ENCODE measurements around the gene FHOD1. TPM values are rescaled to one million over a fixed set of nuclear protein-coding genes. Genes with fewer than 3 reads are reported as not detected.

FHOD1 gene
- total and polyA plus RNA-seq, 2 of the 13 experiments (the other 11 are each of a cell fraction or from before 2014, with no cell fraction given) = 20.0 to 20.8 TPM

DNA sequence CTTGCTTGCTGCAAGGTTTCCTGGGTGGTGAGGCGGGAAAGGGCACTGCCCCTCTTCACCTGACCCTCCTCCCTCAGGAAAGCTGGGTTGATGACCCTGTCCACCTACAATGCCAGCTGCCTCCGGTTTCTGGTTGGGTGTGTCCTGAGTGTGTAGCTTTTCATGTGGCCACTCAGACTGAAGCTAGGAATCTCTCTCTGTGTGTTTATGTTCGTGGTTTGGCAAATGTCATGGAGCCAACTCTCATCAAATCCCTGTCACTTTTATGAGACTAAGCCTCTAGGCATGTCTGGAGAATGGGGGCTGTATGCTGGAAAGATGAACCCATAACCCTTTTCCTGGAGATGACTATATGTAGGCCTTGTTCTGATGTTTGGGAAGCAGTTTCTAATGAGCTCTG, 49.1 kb upstream of the FHOD1 start (continued):
- TF ChIP-seq, protein P1, sequence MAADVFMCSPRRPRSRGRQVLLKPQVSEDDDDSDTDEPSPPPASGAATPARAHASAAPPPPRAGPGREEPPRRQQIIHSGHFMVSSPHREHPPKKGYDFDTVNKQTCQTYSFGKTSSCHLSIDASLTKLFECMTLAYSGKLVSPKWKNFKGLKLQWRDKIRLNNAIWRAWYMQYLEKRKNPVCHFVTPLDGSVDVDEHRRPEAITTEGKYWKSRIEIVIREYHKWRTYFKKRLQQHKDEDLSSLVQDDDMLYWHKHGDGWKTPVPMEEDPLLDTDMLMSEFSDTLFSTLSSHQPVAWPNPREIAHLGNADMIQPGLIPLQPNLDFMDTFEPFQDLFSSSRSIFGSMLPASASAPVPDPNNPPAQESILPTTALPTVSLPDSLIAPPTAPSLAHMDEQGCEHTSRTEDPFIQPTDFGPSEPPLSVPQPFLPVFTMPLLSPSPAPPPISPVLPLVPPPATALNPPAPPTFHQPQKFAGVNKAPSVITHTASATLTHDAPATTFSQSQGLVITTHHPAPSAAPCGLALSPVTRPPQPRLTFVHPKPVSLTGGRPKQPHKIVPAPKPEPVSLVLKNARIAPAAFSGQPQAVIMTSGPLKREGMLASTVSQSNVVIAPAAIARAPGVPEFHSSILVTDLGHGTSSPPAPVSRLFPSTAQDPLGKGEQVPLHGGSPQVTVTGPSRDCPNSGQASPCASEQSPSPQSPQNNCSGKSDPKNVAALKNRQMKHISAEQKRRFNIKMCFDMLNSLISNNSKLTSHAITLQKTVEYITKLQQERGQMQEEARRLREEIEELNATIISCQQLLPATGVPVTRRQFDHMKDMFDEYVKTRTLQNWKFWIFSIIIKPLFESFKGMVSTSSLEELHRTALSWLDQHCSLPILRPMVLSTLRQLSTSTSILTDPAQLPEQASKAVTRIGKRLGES (CRISPR knock-in tag; IDR thresholded peaks at IDR 0.05; ENCODE audit: borderline replicate concordance) = no peak
- TF ChIP-seq, protein P2, sequence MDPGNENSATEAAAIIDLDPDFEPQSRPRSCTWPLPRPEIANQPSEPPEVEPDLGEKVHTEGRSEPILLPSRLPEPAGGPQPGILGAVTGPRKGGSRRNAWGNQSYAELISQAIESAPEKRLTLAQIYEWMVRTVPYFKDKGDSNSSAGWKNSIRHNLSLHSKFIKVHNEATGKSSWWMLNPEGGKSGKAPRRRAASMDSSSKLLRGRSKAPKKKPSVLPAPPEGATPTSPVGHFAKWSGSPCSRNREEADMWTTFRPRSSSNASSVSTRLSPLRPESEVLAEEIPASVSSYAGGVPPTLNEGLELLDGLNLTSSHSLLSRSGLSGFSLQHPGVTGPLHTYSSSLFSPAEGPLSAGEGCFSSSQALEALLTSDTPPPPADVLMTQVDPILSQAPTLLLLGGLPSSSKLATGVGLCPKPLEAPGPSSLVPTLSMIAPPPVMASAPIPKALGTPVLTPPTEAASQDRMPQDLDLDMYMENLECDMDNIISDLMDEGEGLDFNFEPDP (CRISPR knock-in tag; conservative IDR thresholded peaks at IDR 0.05) = no peak
- no peak for TF ChIP-seq ZNF619 (CRISPR knock-in tag; IDR thresholded peaks at IDR 0.05)
- TF ChIP-seq ZNF646 (CRISPR knock-in tag; IDR thresholded peaks at IDR 0.05) = no peak
- TF ChIP-seq ZBTB7B (CRISPR knock-in tag; IDR thresholded peaks at IDR 0.05) = no peak
- TF ChIP-seq ZNF335 (CRISPR knock-in tag; IDR thresholded peaks at IDR 0.05) = no peak
- TF ChIP-seq ZC3H4 (CRISPR knock-in tag; IDR thresholded peaks at IDR 0.05; ENCODE audit: borderline replicate concordance) = no peak
- TF ChIP-seq ZMYM4 (CRISPR knock-in tag; IDR thresholded peaks at IDR 0.05) = no peak
- no peak for TF ChIP-seq HOXA3 (CRISPR knock-in tag; IDR thresholded peaks at IDR 0.05)
